ENCODE data around the gene COL4A1.

- TF ChIP-seq CTCF (IDR thresholded peaks at IDR 0.05), result no peak
- TF ChIP-seq POLR2A (IDR thresholded peaks at IDR 0.05), result no peak
Observed at GRCh38 chr13:110265682-110266430, 41.1 kb downstream of the COL4A1 start.
